Stomach (tissue), 9 donors: Measurements from ENCODE around the gene PSTPIP1. TPM values are rescaled to one million over a fixed set of nuclear protein-coding genes. Genes with fewer than 3 reads are reported as not detected.

Experiments
- DNase-seq, 2 donors: peaks; one replicate each; pipeline versions ENCODE4 v3.0.0 to v3.0.0-alpha.2; 2013 to 2019
- H3K27ac ChIP-seq, 5 donors: fragments of 200-600 bp in 4 of 5; sonication (generic) in 4 of 5; one replicate each; pipeline ENCODE4 v1.5.1; 2013 to 2019; ENCODE audit warnings: mild to moderate bottlenecking in 1 of 5, moderate library complexity in 1 of 5
- H3K27me3 ChIP-seq, 3 donors: fragments of 200-600 bp; sonication (generic); one replicate each; pipeline ENCODE4 v1.5.1; 2017 to 2019; ENCODE audit warnings: mixed run types in 1 of 3
- H3K36me3 ChIP-seq, 4 donors: fragments of 200-600 bp; sonication (generic); 1 replicate in 3 of 4; 2 replicates in 1 of 4; pipeline ENCODE4 v1.5.1; 2016 to 2019
- H3K4me1 ChIP-seq, 4 donors: fragments of 200-600 bp; sonication (generic); one replicate each; pipeline ENCODE4 v1.5.1; 2016 to 2019
- H3K4me3 ChIP-seq, 4 donors: fragments of 200-600 bp; sonication (generic) in 3 of 4; one replicate each; pipeline ENCODE4 v1.5.1; 2016 to 2019; ENCODE audit warnings: mild to moderate bottlenecking in 1 of 4
- H3K9me3 ChIP-seq, 4 donors: fragments of 200-600 bp; sonication (generic); one replicate each; pipeline ENCODE4 v1.5.1; 2016 to 2019
- CTCF ChIP-seq, 7 experiments: fragments of 450-650 bp in 4 of 7; fragments of 200-600 bp in 3 of 7; sonication (generic) in 3 of 7; IDR thresholded peaks; one replicate each; pipeline ENCODE4 v1.5.1; 2016 to 2019; ENCODE audit warnings: antibody characterized with exemption in 7 of 7, control low read depth in 2 of 7, mild to moderate bottlenecking in 1 of 7
- EP300 ChIP-seq: sonication (generic); formaldehyde crosslinking; IDR thresholded peaks from one replicate; pipeline ENCODE4 v1.6.1; 2017; ENCODE audit warnings: antibody characterized with exemption
- POLR2A ChIP-seq, 4 donors: fragments of 450-650 bp; IDR thresholded peaks; one replicate each; pipeline ENCODE4 v1.6.1; 2016; ENCODE audit warnings: antibody characterized with exemption in 4 of 4, control low read depth in 2 of 4, mild to moderate bottlenecking in 1 of 4, moderate library complexity in 1 of 4
- POLR2AphosphoS5 ChIP-seq, 3 donors: sonication (generic); formaldehyde crosslinking; IDR thresholded peaks; one replicate each; pipeline ENCODE4 v1.6.1; 2016; ENCODE audit warnings: antibody characterized with exemption in 3 of 3
- WGBS, 5 donors: extraction: QIAGEN DNeasy Blood & Tissue Kit in 3 of 5; methylation state at CpG; one replicate each; pipeline versions ENCODE4 v1.1.5 to v1.1.7; 2013 to 2018; 5-methylcytosine and 5-hydroxymethylcytosine counted together
- intact Hi-C: fragments of 100-400 bp; cut with DNase I; formaldehyde crosslinking; loops from one replicate; pipeline ENCODE4 v1.15.1; 2023; ENCODE audit warnings: low total_unique reads
- polyA plus RNA-seq, 3 donors: library from polyadenylated mRNA; stranded (reverse); fragments of 200-250 nt; gene quantifications; one replicate each; pipeline ENCODE4 v1.2.3, GENCODE V29; 2013
- total RNA-seq, 5 donors: library from RNA; depleted of rRNA; stranded (reverse); fragments of >200 nt; gene quantifications; one replicate each; pipeline versions ENCODE4 v1.1.0 to v1.2.3, GENCODE V29; 2014 to 2016
- donor health status: healthy with polysubstance abuse.
- donor health status: Bipolar disorder and iron deficiency.
- donor health status: healthy.

Gene PSTPIP1
- total and polyA plus RNA-seq, 8 donors: 0.29 to 75.4 (median 5.4) TPM

- intact Hi-C loops: no loop called here
Measured at GRCh38 chr15:77039848-77040247, 44.9 kb downstream of the PSTPIP1 start.

GRCh38 chr15:77040673-77041072 is 45.7 kb downstream of the PSTPIP1 start:
- Histone ChIP-seq H3K4me1 (peaks cover 0 to 10% (median 0%) of the 10 kb centered on the region in 4 donors), H3K4me3 (no peak overlapping the region), H3K9me3 (no peaks in the 10 kb centered on the region), H3K27me3 (no peaks in the 10 kb centered on the region), H3K36me3 (peaks cover 9 to 80% (median 66%) of the 10 kb centered on the region in 4 donors), H3K27ac (no peak overlapping the region)
- WGBS, 5 donors: 76 to 94% (median 86%) methylated on average over 5 of the region's 5 CpGs
- intact Hi-C loops: no loop called here
- DNase-seq: no peak
- TF ChIP-seq POLR2A (IDR thresholded peaks at IDR 0.05) (no peak), CTCF (IDR thresholded peaks at IDR 0.05) (no peak), EP300 (no peak), POLR2AphosphoS5 (IDR thresholded peaks at IDR 0.05) (no peak)

More at GRCh38 chr15:77039848-77040247, 44.9 kb downstream of the PSTPIP1 start:
- H3K9me3 ChIP-seq: no peaks in the 10 kb centered on the region
- TF ChIP-seq CTCF (IDR thresholded peaks at IDR 0.05) (no peak), EP300 (no peak), POLR2A (IDR thresholded peaks at IDR 0.05) (no peak), POLR2AphosphoS5 (IDR thresholded peaks at IDR 0.05) (no peak)
- WGBS, 5 donors: 94 to 96% methylated on average over 8 of the region's 8 CpGs; no CpG with 5 or more reads in 3 of the 5 donors
- peaks cover 9 to 73% (median 62%) of the 10 kb centered on the region in 4 donors for H3K36me3 ChIP-seq
- H3K4me1 ChIP-seq: peaks cover 0 to 13% (median 0%) of the 10 kb centered on the region in 4 donors
- H3K27ac ChIP-seq: no peak overlapping the region
- H3K27me3 ChIP-seq: no peaks in the 10 kb centered on the region
- no peak for DNase-seq
- H3K4me3 ChIP-seq: no peak overlapping the region

- Histone ChIP-seq H3K9me3 (no peaks in the 10 kb centered on the region), H3K27ac (no peak overlapping the region), H3K27me3 (no peaks in the 10 kb centered on the region), H3K4me1 (peaks cover 0 to 10% (median 0%) of the 10 kb centered on the region in 4 donors), H3K4me3 (no peak overlapping the region), H3K36me3 (peaks cover 21 to 84% (median 68%) of the 10 kb centered on the region in 4 donors)
- 79 to 89% (median 84%) methylated on average over 8 of the region's 8 CpGs for WGBS, 5 donors
- TF ChIP-seq EP300 (no peak), POLR2A (IDR thresholded peaks at IDR 0.05) (no peak), CTCF (IDR thresholded peaks at IDR 0.05) (no peak), POLR2AphosphoS5 (IDR thresholded peaks at IDR 0.05) (no peak)
- no peak for DNase-seq
- intact Hi-C loops: no loop called here
Measured at GRCh38 chr15:77042245-77042919, 47.5 kb downstream of the PSTPIP1 start.

- 79 to 84% (median 81%) methylated on average over 20 of the region's 20 CpGs for WGBS, 5 donors
- Histone ChIP-seq H3K27me3 (no peaks in the 10 kb centered on the region), H3K9me3 (no peaks in the 10 kb centered on the region), H3K4me3 (no peak overlapping the region), H3K36me3 (peaks cover 21 to 80% (median 72%) of the 10 kb centered on the region in 4 donors), H3K27ac (no peak overlapping the region), H3K4me1 (peaks cover 0 to 10% (median 0%) of the 10 kb centered on the region in 4 donors)
- no peak for DNase-seq
- TF ChIP-seq POLR2A (IDR thresholded peaks at IDR 0.05) (no peak), EP300 (no peak), POLR2AphosphoS5 (IDR thresholded peaks at IDR 0.05) (no peak), CTCF (IDR thresholded peaks at IDR 0.05) (no peak)
- intact Hi-C loops: no loop called here
Measured at GRCh38 chr15:77042955-77043920, 48.3 kb downstream of the PSTPIP1 start.
